OCI-LY7 (cell line): ENCODE measurements around the gene GBE1.

Source experiments
- CTCF ChIP-seq: fragments of 200-600 bp; sonication (generic); conservative IDR thresholded peaks from 2 replicates; pipeline ENCODE4 v1.5.1; 2014; ENCODE audit warnings: mild to moderate bottlenecking, antibody characterized with exemption, low read length, moderate library complexity, mixed read lengths
- EZH2phosphoT487 ChIP-seq: fragments of 200-600 bp; sonication (generic); IDR thresholded peaks from 2 replicates; pipeline ENCODE4 v1.6.1; 2018; ENCODE audit warnings: low read depth, borderline replicate concordance, mild to moderate bottlenecking, mixed run types, antibody characterized with exemption, low read length, moderate library complexity, mixed read lengths

- TF ChIP-seq CTCF (no peak), EZH2phosphoT487 (no peak)
Observed at GRCh38 chr3:81744366-81744765, 17.1 kb downstream of the GBE1 start.
